Measurements from ENCODE around the gene KNOP1.

DNA sequence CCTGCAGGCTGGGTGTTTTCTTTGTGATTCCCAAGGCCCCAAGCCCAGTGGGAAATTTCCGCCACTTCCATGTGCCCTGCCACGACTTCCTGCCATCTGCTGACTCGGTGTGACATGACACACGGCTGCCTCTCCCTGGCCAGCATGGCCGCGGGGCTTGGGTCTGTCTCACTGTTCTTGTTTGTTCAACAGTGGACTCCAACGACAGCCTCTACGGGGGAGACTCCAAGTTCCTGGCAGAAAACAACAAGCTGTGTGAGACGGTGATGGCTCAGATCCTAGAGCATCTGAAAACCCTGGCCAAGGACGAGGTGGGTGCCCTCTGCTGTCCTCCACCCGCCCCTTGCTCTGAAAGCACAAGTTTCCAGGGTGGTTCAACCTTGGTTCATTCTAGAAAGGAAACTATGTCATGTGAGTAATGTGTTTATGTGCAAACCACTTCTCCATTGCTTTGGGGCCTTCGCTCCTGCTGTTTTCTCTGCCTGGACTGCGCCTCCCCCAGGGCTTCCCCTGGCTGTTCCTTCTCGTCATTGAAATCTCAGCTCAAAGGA is 26.8 kb downstream of the KNOP1 start:
- no peak for TF ChIP-seq POLR2A (IDR thresholded peaks at IDR 0.05)
- TF ChIP-seq, protein P1, sequence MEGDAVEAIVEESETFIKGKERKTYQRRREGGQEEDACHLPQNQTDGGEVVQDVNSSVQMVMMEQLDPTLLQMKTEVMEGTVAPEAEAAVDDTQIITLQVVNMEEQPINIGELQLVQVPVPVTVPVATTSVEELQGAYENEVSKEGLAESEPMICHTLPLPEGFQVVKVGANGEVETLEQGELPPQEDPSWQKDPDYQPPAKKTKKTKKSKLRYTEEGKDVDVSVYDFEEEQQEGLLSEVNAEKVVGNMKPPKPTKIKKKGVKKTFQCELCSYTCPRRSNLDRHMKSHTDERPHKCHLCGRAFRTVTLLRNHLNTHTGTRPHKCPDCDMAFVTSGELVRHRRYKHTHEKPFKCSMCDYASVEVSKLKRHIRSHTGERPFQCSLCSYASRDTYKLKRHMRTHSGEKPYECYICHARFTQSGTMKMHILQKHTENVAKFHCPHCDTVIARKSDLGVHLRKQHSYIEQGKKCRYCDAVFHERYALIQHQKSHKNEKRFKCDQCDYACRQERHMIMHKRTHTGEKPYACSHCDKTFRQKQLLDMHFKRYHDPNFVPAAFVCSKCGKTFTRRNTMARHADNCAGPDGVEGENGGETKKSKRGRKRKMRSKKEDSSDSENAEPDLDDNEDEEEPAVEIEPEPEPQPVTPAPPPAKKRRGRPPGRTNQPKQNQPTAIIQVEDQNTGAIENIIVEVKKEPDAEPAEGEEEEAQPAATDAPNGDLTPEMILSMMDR (IDR thresholded peaks at IDR 0.05): no peak
